OCI-LY1 (cell line): Measurements from ENCODE around the gene PDCL3.

Source experiments
- H2AFZ ChIP-seq: fragments of 200-600 bp; sonication (generic), shearing (Covaris generic); 2 replicates; pipeline ENCODE4 v1.6.0; 2014; ENCODE audit warnings: antibody characterized with exemption, mild to moderate bottlenecking, low read length
- H3F3A ChIP-seq: fragments of 200-600 bp; sonication (generic), shearing (Covaris generic); 2 replicates; pipeline ENCODE4 v1.6.0; 2014; ENCODE audit warnings: mild to moderate bottlenecking, antibody characterized with exemption, low read length, moderate library complexity; ENCODE audit not compliant: insufficient read depth
- H3K27ac ChIP-seq: fragments of 200-600 bp; sonication (generic); 2 replicates; pipeline ENCODE4 v1.5.1; 2014; ENCODE audit warnings: low read length, mixed run types, mild to moderate bottlenecking, low read depth; ENCODE audit not compliant: poor library complexity, severe bottlenecking
- H3K27me3 ChIP-seq: fragments of 200-600 bp; sonication (generic); 2 replicates; pipeline ENCODE4 v1.6.0; 2014; ENCODE audit warnings: antibody characterized with exemption, mild to moderate bottlenecking, low read length, moderate library complexity; ENCODE audit not compliant: insufficient read depth
- H3K36me3 ChIP-seq: fragments of 200-600 bp; sonication (generic); 2 replicates; pipeline ENCODE4 v1.6.1; 2014; ENCODE audit warnings: mild to moderate bottlenecking, antibody characterized with exemption, low read length, moderate library complexity, mixed read lengths; ENCODE audit not compliant: insufficient read depth
- H3K4me1 ChIP-seq: fragments of 200-600 bp; sonication (generic); 2 replicates; pipeline ENCODE4 v1.5.1; 2014; ENCODE audit warnings: mild to moderate bottlenecking, low read length, moderate library complexity; ENCODE audit not compliant: insufficient read depth, severe bottlenecking
- H3K4me2 ChIP-seq: fragments of 200-600 bp; sonication (generic), shearing (Covaris generic); 2 replicates; pipeline ENCODE4 v1.6.1; 2014; ENCODE audit warnings: low read length
- H3K4me3 ChIP-seq: fragments of 200-600 bp; sonication (generic); 2 replicates; pipeline ENCODE4 v1.5.1; 2014; ENCODE audit warnings: low read length, low read depth, mild to moderate bottlenecking, mixed read lengths; ENCODE audit not compliant: poor library complexity, severe bottlenecking
- H3K79me2 ChIP-seq: fragments of 200-600 bp; shearing (Covaris generic); 2 replicates; pipeline ENCODE4 v1.6.1; 2016; ENCODE audit warnings: mixed run types, low read length, mixed read lengths; ENCODE audit not compliant: insufficient read depth
- H3K9ac ChIP-seq: fragments of 200-600 bp; sonication (generic), shearing (Covaris generic); 2 replicates; pipeline ENCODE4 v1.6.1; 2014; ENCODE audit warnings: mild to moderate bottlenecking, low read length, mixed read lengths
- H3K9me2 ChIP-seq: fragments of 200-600 bp; sonication (generic), shearing (Covaris generic); 2 replicates; pipeline ENCODE4 v1.6.1; 2014; ENCODE audit warnings: low read depth, mild to moderate bottlenecking, low read length, mixed read lengths
- H3K9me3 ChIP-seq: fragments of 200-600 bp; shearing (Covaris generic); 2 replicates; pipeline ENCODE4 v1.6.1; 2014; ENCODE audit warnings: low read length, mixed read lengths
- H4K20me1 ChIP-seq: fragments of 200-600 bp; sonication (generic), shearing (Covaris generic); 2 replicates; pipeline ENCODE4 v1.6.0; 2016; ENCODE audit warnings: mild to moderate bottlenecking, low read length; ENCODE audit not compliant: insufficient read depth
- CTCF ChIP-seq: fragments of 200-600 bp; sonication (generic), shearing (Covaris generic); IDR thresholded peaks from 2 replicates; pipeline ENCODE4 v1.5.1; 2017; ENCODE audit warnings: mild to moderate bottlenecking, antibody characterized with exemption, low read length, moderate library complexity, mixed read lengths
- EZH2 ChIP-seq: fragments of 200-600 bp; sonication (generic), shearing (Covaris generic); IDR thresholded peaks from 2 replicates; pipeline ENCODE4 v1.8.0; 2017; ENCODE audit warnings: borderline replicate concordance, mixed run types, mild to moderate bottlenecking, antibody characterized with exemption, low read length, moderate library complexity, mixed read lengths

Gene PDCL3

GRCh38 chr2:100537918-100538317, 24.9 kb upstream of the PDCL3 start:
- no peaks in the 10 kb centered on the region for H3K9me2 ChIP-seq
- no peak overlapping the region for H3K9ac ChIP-seq
- no peak for TF ChIP-seq EZH2
- no peak for TF ChIP-seq CTCF
- no peaks in the 10 kb centered on the region for H3K9me3 ChIP-seq
- H3K27me3 ChIP-seq: no peaks in the 10 kb centered on the region
- no peaks in the 10 kb centered on the region for H3K36me3 ChIP-seq
- H3K4me2 ChIP-seq: no peak overlapping the region
- no peak overlapping the region for H3K4me3 ChIP-seq
- H3F3A ChIP-seq: no peaks in the 10 kb centered on the region
- H4K20me1 ChIP-seq: no peaks in the 10 kb centered on the region
- H3K27ac ChIP-seq: no peak overlapping the region
- H2AFZ ChIP-seq: no peak overlapping the region
- H3K79me2 ChIP-seq: no peaks in the 10 kb centered on the region
- H3K4me1 ChIP-seq: no peaks in the 10 kb centered on the region

GRCh38 chr2:100539221-100539620, 23.6 kb upstream of the PDCL3 start:
- Histone ChIP-seq H3K9ac (no peak overlapping the region), H2AFZ (no peak overlapping the region), H3K27ac (no peak overlapping the region), H4K20me1 (no peaks in the 10 kb centered on the region), H3F3A (no peaks in the 10 kb centered on the region), H3K36me3 (no peaks in the 10 kb centered on the region), H3K79me2 (no peaks in the 10 kb centered on the region), H3K4me1 (no peaks in the 10 kb centered on the region), H3K4me2 (no peak overlapping the region), H3K9me2 (no peaks in the 10 kb centered on the region), H3K27me3 (no peaks in the 10 kb centered on the region; the same call in 1 of the 2 replicates), H3K4me3 (no peak overlapping the region), H3K9me3 (no peaks in the 10 kb centered on the region)
- TF ChIP-seq CTCF: no peak

GRCh38 chr2:100541404-100541803, 21.4 kb upstream of the PDCL3 start:
- Histone ChIP-seq H3K36me3 (no peaks in the 10 kb centered on the region), H3K27ac (no peak overlapping the region), H3F3A (no peaks in the 10 kb centered on the region), H3K9ac (no peak overlapping the region), H3K4me3 (no peak overlapping the region), H3K9me2 (no peaks in the 10 kb centered on the region), H3K79me2 (no peaks in the 10 kb centered on the region), H3K27me3 (no peaks in the 10 kb centered on the region; the same call in 1 of the 2 replicates), H2AFZ (no peak overlapping the region), H3K9me3 (no peaks in the 10 kb centered on the region), H4K20me1 (no peaks in the 10 kb centered on the region), H3K4me1 (no peaks in the 10 kb centered on the region), H3K4me2 (no peak overlapping the region)
- TF ChIP-seq CTCF (no peak), EZH2 (no peak)
